ENCODE measurements around the gene PIP. TPM values are rescaled to one million over a fixed set of nuclear protein-coding genes. Genes with fewer than 3 reads are reported as not detected.
"Not testable (repeated sequence)": the region's sequence is repeated elsewhere in the genome, so short reads cannot be mapped to it uniquely, and the experiment has no call there.

Gene PIP
- total RNA-seq, 1 donor from 2014 or later = not detected

DNA sequence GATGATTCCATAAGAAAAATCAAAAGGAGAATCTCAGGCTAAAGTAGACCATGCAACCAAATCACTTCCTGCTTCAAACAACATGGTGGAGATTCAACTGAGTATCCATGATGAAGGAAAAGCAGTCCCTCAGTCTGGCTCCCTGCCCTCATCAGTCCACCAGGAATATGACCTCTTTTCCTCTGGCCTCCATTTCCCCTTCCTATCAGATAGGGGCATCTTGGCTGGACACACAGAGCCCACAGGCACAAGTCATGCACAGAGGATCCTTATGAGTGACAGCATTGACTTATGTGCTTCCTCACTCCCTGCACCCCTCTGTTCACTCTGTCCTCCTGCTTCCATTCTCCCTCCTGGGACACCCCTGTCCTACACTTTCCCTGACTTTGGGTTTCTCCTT is 16.8 kb downstream of the PIP start:
- ATAC-seq (ENCODE audit: low read depth) (no peak), DNase-seq (no peak)
- H3K9me3 Mint-ChIP-seq = peaks cover 14% of the 10 kb centered on the region
- intact Hi-C loops (cut with micrococcal nuclease) = no loop called here
- H3K4me1 Mint-ChIP-seq = no peaks in the 10 kb centered on the region
- H3K27ac Mint-ChIP-seq = no peak overlapping the region
- ChIA-PET POLR2A (no interaction called here), CTCF (no interaction called here)
- TF ChIP-seq, protein P1, sequence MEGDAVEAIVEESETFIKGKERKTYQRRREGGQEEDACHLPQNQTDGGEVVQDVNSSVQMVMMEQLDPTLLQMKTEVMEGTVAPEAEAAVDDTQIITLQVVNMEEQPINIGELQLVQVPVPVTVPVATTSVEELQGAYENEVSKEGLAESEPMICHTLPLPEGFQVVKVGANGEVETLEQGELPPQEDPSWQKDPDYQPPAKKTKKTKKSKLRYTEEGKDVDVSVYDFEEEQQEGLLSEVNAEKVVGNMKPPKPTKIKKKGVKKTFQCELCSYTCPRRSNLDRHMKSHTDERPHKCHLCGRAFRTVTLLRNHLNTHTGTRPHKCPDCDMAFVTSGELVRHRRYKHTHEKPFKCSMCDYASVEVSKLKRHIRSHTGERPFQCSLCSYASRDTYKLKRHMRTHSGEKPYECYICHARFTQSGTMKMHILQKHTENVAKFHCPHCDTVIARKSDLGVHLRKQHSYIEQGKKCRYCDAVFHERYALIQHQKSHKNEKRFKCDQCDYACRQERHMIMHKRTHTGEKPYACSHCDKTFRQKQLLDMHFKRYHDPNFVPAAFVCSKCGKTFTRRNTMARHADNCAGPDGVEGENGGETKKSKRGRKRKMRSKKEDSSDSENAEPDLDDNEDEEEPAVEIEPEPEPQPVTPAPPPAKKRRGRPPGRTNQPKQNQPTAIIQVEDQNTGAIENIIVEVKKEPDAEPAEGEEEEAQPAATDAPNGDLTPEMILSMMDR (IDR thresholded peaks at IDR 0.05) = no peak
- no peak overlapping the region for H3K4me3 Mint-ChIP-seq
- no peaks in the 10 kb centered on the region for H3K27me3 Mint-ChIP-seq
- H3K36me3 Mint-ChIP-seq (ENCODE audit: low read depth) = no peaks in the 10 kb centered on the region

GRCh38 chr7:143150696-143151095 is 18.8 kb downstream of the PIP start:
- POLR2A ChIA-PET; intact Hi-C loops (cut with micrococcal nuclease): not testable (repeated sequence)

DNA sequence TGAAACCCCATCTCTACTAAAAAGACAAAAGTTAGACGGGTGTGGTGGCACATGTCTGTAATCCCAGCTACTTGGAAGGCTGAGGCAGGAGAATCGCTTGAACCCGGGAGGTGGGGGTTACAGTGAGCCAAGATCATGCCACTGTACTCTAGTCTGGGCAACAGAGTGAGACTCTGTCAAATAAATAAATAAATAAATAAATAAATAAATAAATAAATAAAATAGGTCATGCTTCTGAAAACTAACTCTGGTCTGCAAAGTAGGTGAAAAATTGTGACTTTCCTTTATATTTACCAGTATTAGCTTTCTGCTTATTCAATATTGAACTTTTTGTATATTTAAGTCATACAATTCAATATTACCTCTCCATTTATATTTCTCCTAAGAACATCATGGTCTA is 26.7 kb downstream of the PIP start:
- H3K4me3 Mint-ChIP-seq; CTCF ChIA-PET; ATAC-seq (ENCODE audit: low read depth); POLR2A ChIA-PET; H3K9me3 Mint-ChIP-seq; H3K4me1 Mint-ChIP-seq; H3K27ac Mint-ChIP-seq; intact Hi-C loops (cut with micrococcal nuclease); H3K36me3 Mint-ChIP-seq (ENCODE audit: low read depth); H3K27me3 Mint-ChIP-seq; DNase-seq: not testable (repeated sequence)

More at GRCh38 chr7:143150696-143151095, 18.8 kb downstream of the PIP start:
- H3K27ac Mint-ChIP-seq; CTCF ChIA-PET; DNase-seq; H3K36me3 Mint-ChIP-seq (ENCODE audit: low read depth); H3K4me1 Mint-ChIP-seq; H3K27me3 Mint-ChIP-seq; ATAC-seq (ENCODE audit: low read depth); H3K4me3 Mint-ChIP-seq: not testable (repeated sequence)
- peaks cover 14% of the 10 kb centered on the region for H3K9me3 Mint-ChIP-seq

- DNase-seq = no peak
- Mint-ChIP-seq H3K4me1 (peaks cover 27% of the 10 kb centered on the region), H3K27me3 (no peaks in the 10 kb centered on the region), H3K27ac (no peak overlapping the region), H3K4me3 (no peak overlapping the region), H3K36me3 (ENCODE audit: low read depth) (no peaks in the 10 kb centered on the region), H3K9me3 (peaks cover 2% of the 10 kb centered on the region)
- ATAC-seq (ENCODE audit: low read depth) = no peak
- TF ChIP-seq, protein P1 (IDR thresholded peaks at IDR 0.05) = no peak
- POLR2A ChIA-PET = interaction anchor here (0.9 to 1.3 kb wide), 2 partner anchors 9 to 10 kb away, joined by 3 to 4 read pairs; no protein-coding TSS in a partner anchor
- intact Hi-C loops (cut with micrococcal nuclease) = loop anchor here (5.0 kb wide), 1 partner anchor 36 kb away; no protein-coding TSS in a partner anchor
- CTCF ChIA-PET = interaction anchor here (1.2 kb wide), 1 partner anchor 164 kb away, joined by 3 read pairs; no protein-coding TSS in a partner anchor
These were observed 39.8 kb downstream of the PIP start for GRCh38 chr7:143171697-143172096.

DNA sequence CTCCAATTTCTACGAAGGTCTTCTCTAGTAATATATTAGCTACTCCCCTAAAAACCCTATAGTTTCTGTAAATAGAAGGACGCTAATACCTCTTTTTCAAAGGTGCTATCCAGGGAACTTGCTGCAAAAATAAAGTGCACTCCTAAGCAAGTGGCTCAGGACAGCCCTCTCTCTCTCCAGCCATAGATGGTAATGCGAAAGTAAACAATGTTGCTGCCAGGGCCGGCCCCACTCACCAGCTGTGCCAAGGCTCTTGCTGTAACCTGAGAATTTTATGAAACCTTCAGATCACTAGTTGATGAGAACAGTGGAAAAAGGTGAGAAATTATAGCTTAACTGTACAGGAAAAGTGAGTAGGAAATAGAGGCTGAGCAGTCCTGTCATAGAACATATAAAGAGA is 40.5 kb downstream of the PIP start:
- no peak for DNase-seq

GRCh38 chr7:143176128-143176527 is 44.3 kb downstream of the PIP start:
- DNase-seq (no peak), ATAC-seq (ENCODE audit: low read depth) (no peak)
- Mint-ChIP-seq H3K4me3 (no peak overlapping the region), H3K27ac (no peak overlapping the region), H3K36me3 (ENCODE audit: low read depth) (peaks cover 4% of the 10 kb centered on the region), H3K27me3 (no peaks in the 10 kb centered on the region), H3K4me1 (peaks cover 17% of the 10 kb centered on the region), H3K9me3 (peaks cover 6% of the 10 kb centered on the region)
- POLR2A ChIA-PET = no interaction called here
- intact Hi-C loops (cut with micrococcal nuclease) = no loop called here
- TF ChIP-seq, protein P1 (IDR thresholded peaks at IDR 0.05) = no peak
- CTCF ChIA-PET = no interaction called here

More for the DNA sequence above, 40.5 kb downstream of the PIP start:
- no peak for ATAC-seq (ENCODE audit: low read depth)
- Mint-ChIP-seq H3K4me3 (peak overlapping the region; percentile 36), H3K27ac (no peak overlapping the region), H3K4me1 (peaks cover 27% of the 10 kb centered on the region), H3K36me3 (ENCODE audit: low read depth) (no peaks in the 10 kb centered on the region), H3K9me3 (peaks cover 2% of the 10 kb centered on the region), H3K27me3 (no peaks in the 10 kb centered on the region)
- intact Hi-C loops (cut with micrococcal nuclease) = loop anchor here (5.0 kb wide), 1 partner anchor 35 kb away; no protein-coding TSS in a partner anchor
- POLR2A ChIA-PET = interaction anchor here (1.3 kb wide), 1 partner anchor 9 kb away, joined by 4 read pairs; no protein-coding TSS in a partner anchor
- TF ChIP-seq, protein P1 (IDR thresholded peaks at IDR 0.05) = no peak
- CTCF ChIA-PET = interaction anchor here (1.2 kb wide), 1 partner anchor 165 kb away, joined by 3 read pairs; no protein-coding TSS in a partner anchor

All from activated B cell treated with CpG ODN at 0.5 μM for 24 hours (primary cell).